Omental fat pad (tissue), 4 donors: ENCODE results near the gene CD58. TPM values are rescaled to one million over a fixed set of nuclear protein-coding genes. Genes with fewer than 3 reads are reported as not detected.

Source experiments
- ATAC-seq: fragments of 150-250 bp; one replicate; pipeline ENCODE4 v1.9.1; 2016; ENCODE audit warnings: mild to moderate bottlenecking, moderate library complexity; ENCODE audit not compliant: low FRiP score
- DNase-seq: peaks from one replicate; pipeline ENCODE4 v3.0.0-alpha.2; 2019; ENCODE audit warnings: low spot score
- total RNA-seq, 4 donors: library from RNA; depleted of rRNA; stranded (reverse); fragments of >200 nt; gene quantifications; one replicate each; pipeline ENCODE4 v1.1.0, GENCODE V29; 2016
- TF ChIP-seq, protein P1 (sequence below), 3 donors: fragments of 450-650 bp; IDR thresholded peaks; one replicate each; pipeline ENCODE4 v1.5.1; 2016 to 2017; ENCODE audit warnings: antibody characterized with exemption in 3 of 3, mild to moderate bottlenecking in 3 of 3, moderate library complexity in 2 of 3

Gene CD58
- total RNA-seq, 4 donors from 2014 or later, result 23.8 to 53.4 (median 27.1) TPM

DNA sequence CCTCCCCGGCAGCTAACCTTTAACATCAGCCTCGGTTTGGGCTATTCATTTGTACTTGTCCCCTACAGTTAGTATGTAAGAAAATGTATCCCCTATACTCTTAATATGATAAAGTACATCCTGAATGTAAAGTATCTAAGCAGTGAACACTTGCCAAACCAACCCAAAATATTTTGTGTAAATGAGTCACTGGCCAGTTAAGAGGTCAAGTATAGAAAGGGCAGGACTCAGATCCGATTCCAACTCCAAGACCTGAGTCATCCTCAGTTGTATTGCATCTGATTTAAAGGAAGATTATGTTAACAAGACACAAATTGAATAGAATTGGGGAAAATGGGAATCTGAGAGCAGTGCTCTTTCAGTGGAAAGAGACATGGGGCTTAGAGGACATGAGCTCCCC lies 84.4 kb downstream of the CD58 start:
- no peak for ATAC-seq
- TF ChIP-seq, protein P1, sequence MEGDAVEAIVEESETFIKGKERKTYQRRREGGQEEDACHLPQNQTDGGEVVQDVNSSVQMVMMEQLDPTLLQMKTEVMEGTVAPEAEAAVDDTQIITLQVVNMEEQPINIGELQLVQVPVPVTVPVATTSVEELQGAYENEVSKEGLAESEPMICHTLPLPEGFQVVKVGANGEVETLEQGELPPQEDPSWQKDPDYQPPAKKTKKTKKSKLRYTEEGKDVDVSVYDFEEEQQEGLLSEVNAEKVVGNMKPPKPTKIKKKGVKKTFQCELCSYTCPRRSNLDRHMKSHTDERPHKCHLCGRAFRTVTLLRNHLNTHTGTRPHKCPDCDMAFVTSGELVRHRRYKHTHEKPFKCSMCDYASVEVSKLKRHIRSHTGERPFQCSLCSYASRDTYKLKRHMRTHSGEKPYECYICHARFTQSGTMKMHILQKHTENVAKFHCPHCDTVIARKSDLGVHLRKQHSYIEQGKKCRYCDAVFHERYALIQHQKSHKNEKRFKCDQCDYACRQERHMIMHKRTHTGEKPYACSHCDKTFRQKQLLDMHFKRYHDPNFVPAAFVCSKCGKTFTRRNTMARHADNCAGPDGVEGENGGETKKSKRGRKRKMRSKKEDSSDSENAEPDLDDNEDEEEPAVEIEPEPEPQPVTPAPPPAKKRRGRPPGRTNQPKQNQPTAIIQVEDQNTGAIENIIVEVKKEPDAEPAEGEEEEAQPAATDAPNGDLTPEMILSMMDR (IDR thresholded peaks at IDR 0.05), result no peak
- DNase-seq, result no peak

DNA sequence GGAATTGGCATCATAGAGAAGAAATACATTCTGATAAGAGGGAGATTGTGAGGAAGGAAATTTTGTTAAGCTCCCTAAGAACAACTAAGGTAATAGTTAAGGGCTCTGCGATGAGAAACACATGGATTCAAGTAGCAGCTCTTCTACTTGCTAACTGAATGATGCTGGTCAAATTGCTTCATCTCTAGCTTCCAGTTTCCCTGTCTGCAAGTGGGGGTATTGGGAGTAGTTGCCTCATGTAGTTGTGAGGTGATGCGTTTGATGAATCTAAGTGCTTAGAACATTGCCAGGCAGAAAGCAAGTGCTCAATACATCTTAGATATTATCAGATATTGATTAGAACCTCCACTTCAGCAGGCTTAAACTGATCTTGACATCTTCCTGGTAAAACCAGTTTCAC lies 84.8 kb downstream of the CD58 start:
- no peak for DNase-seq
- ATAC-seq, result no peak
- TF ChIP-seq, protein P1 (IDR thresholded peaks at IDR 0.05), result no peak

DNA sequence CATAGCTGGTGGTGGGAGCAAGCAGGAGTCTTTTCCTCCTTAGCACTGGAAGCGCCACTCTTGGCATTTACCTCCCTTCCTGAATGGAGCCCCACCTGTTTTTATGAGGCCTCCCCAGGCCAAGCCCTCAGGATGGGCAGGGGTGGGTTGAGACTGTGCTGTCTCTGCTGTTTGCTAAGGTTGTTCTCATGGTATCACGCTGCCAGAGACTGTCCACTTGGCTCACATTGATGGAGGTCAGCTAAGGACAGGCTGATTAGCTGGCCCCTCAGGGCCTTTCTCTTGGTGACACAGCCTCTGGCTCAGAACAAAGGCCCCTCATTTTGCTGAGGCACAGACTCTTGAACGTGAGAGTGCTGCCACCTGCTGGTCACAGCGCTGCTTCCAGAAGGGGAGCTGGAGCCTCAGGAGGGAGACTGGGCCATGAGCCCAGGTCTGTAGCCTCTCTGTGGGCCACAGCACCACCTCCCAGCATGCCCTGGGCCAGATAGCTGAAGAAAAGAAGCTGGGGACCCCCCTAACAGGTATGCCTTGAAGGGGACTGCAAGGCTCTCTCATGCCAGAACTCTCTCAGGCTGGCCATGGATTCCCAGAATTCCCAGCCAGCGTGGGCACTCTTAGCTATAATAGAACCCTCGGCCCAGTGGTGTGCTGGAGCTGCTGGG lies 85.6 kb downstream of the CD58 start:
- TF ChIP-seq, protein P1 (IDR thresholded peaks at IDR 0.05), result peak in 1 of 3 donors; percentile 40
- peak; percentile 85 for ATAC-seq
- DNase-seq, result peak; percentile 94

DNA sequence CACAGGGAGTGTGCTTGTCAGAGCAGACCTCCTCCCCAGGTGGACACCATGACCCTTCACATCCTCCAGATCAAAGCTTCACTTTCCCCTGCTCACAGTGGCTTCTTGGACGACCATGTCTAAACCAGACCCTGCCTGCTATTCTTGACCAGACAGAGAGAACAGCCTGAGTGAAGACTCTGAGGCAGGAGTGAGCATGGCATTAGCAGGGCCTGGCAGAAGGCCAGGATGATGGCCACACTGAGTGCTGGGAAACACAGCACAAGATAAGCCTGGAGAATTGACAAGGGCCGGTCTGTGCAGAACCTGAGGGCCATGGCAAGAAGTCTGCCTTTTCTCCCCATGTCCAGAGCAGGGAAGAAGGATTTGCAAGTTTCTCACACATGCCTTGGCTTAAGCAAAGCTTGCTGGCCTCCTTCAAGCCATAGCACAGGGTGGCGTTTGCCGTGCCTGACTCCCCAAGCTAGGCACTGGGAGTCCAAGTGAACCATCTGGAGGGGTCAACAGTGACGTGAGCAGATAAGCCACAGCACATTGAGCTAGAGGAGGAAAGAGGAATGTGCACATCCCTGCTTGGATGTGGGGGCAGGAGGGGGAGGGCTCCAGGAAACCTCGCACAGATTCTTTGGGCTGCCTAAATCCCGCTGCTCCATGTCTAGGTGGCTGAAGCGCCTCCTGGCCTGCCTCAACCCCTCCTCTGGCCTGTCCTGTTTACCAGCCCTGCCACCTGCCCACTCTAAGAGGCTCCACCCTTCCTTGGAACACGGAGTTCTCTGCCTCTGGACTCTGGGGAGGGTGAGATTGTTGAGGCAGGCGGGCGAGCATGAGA lies 87.1 kb downstream of the CD58 start:
- DNase-seq (no peak), ATAC-seq (no peak)
- TF ChIP-seq, protein P1 (IDR thresholded peaks at IDR 0.05), result no peak

DNA sequence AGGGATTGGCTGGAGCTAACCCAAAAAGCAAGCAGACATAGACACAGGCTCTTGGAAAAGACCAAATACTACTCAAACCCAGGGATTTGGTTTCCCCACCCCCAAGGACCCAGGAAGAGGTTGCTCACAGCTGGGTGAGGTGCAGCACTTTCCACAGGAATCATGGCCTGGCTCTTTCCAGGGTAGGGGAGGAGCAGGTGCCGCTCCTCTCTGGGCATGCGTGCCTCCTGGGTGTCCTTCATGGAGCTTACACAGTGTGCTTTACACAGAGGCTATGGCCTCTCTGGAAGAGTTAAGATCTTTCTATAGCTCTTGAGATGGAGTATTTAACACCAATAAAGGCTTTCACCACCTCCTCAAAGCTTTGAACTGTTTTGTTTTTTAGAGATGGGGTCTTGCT lies 88.3 kb downstream of the CD58 start:
- ATAC-seq (no peak), DNase-seq (no peak)
- TF ChIP-seq, protein P1 (IDR thresholded peaks at IDR 0.05), result no peak

DNA sequence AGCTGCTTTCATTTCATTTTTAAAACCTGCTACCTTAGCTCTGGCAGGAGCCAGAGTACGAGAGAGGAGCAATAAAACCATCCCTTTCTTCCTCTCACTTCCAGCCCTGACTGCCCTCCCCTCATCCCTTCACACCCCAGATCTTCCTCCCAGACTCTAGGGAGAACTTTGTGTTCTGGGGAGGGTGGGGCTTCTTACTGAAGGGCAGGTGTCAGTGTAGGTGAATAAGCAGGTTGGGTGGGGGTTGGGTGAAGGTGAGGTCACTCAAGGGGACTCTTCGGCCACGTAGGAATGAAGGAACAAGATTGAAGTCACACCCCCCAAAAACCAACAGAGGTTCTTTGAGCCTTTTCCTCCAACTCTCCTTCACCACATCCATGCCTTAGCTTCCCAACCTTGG lies 88.9 kb downstream of the CD58 start:
- TF ChIP-seq, protein P1 (IDR thresholded peaks at IDR 0.05), result no peak
- no peak for ATAC-seq
- DNase-seq, result no peak
